Endothelial cell (in vitro differentiated cells): ENCODE data around the gene CIBAR2. TPM values are rescaled to one million over a fixed set of nuclear protein-coding genes. Genes with fewer than 3 reads are reported as not detected.

Source experiments
- DNase-seq: peaks from one replicate; pipeline ENCODE4 v3.0.0; 2021; ENCODE audit warnings: low spot score
- H3K27ac Mint-ChIP-seq: one replicate; pipeline ENCODE4 v1.8.0; 2021; ENCODE audit warnings: mixed read lengths, inconsistent platforms; ENCODE audit not compliant: unreplicated experiment
- H3K27me3 Mint-ChIP-seq: one replicate; pipeline ENCODE4 v1.8.0; 2021; ENCODE audit warnings: mild to moderate bottlenecking, moderate library complexity, mixed read lengths, inconsistent platforms; ENCODE audit not compliant: unreplicated experiment
- H3K36me3 Mint-ChIP-seq: one replicate; pipeline ENCODE4 v1.8.0; 2021; ENCODE audit warnings: mild to moderate bottlenecking, low read depth, mixed read lengths, inconsistent platforms; ENCODE audit not compliant: unreplicated experiment
- H3K4me1 Mint-ChIP-seq: one replicate; pipeline ENCODE4 v1.8.0; 2021; ENCODE audit warnings: mild to moderate bottlenecking, mixed read lengths, inconsistent platforms; ENCODE audit not compliant: unreplicated experiment
- H3K4me3 Mint-ChIP-seq: one replicate; pipeline ENCODE4 v1.8.0; 2021; ENCODE audit warnings: mild to moderate bottlenecking, mixed read lengths, inconsistent platforms; ENCODE audit not compliant: unreplicated experiment
- H3K9me3 Mint-ChIP-seq: one replicate; pipeline ENCODE4 v1.8.0; 2021; ENCODE audit warnings: mixed read lengths, inconsistent platforms; ENCODE audit not compliant: unreplicated experiment
- total RNA-seq: library from RNA; stranded (reverse); fragmentation: NEBNext Ultra II Directional; extraction: Animal tissue kit (Norgen Biotek cat#: 25700); gene quantifications from one replicate; pipeline ENCODE4 v1.2.1, GENCODE V29; 2021; ENCODE audit not compliant: unreplicated experiment
- TF ChIP-seq, protein P1 (sequence below): fragments of 200-600 bp; sonication (generic); IDR thresholded peaks from one replicate; pipeline ENCODE4 v1.5.0; 2021; ENCODE audit warnings: antibody characterized with exemption; ENCODE audit not compliant: unreplicated experiment

The CIBAR2 gene
- total RNA-seq, 1 donor from 2014 or later, result not detected

DNA sequence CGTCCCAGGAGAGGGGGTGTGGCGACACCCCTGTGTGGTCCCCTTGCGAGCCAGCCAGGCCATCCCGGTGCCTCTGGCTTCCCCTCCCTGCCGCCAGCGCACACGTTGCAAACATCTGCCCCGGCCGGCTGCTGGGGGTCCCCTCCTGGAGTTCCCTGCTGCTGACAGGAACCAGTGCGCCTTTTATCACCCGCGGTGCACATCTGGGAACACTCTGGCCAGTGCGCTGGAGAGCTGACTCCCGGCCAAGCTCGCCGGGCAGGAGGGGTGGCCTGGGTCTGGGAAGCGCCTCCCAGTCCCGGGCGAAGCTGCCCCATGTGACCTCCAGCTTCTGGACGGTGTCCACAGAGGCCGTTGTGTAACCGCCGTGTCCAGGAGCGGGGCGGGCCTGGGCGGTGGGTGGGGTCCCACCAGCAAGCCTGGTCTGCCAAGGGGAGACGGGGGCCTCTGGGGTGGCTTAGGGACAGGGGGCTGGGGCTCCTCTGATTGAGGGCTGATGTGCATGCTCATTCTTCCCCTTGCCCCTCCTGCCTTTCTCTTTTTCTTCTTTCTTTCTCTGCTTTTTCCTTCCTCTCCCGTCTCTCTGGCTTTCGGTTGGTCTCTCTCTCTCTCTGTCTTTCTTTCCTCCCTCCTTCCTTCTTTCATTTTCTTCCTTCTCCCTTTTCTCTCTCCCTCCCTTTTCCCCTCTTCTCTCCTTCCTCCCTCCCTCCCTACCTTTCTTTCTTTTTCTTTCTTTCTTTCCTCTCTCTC, 25.2 kb upstream of the CIBAR2 start:
- H3K27me3 Mint-ChIP-seq, result peaks cover 11% of the 10 kb centered on the region
- H3K36me3 Mint-ChIP-seq, result peaks cover 8% of the 10 kb centered on the region
- TF ChIP-seq, protein P1, sequence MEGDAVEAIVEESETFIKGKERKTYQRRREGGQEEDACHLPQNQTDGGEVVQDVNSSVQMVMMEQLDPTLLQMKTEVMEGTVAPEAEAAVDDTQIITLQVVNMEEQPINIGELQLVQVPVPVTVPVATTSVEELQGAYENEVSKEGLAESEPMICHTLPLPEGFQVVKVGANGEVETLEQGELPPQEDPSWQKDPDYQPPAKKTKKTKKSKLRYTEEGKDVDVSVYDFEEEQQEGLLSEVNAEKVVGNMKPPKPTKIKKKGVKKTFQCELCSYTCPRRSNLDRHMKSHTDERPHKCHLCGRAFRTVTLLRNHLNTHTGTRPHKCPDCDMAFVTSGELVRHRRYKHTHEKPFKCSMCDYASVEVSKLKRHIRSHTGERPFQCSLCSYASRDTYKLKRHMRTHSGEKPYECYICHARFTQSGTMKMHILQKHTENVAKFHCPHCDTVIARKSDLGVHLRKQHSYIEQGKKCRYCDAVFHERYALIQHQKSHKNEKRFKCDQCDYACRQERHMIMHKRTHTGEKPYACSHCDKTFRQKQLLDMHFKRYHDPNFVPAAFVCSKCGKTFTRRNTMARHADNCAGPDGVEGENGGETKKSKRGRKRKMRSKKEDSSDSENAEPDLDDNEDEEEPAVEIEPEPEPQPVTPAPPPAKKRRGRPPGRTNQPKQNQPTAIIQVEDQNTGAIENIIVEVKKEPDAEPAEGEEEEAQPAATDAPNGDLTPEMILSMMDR, result no peak
- no peak overlapping the region for H3K4me3 Mint-ChIP-seq
- no peak for DNase-seq
- no peaks in the 10 kb centered on the region for H3K9me3 Mint-ChIP-seq
- H3K4me1 Mint-ChIP-seq, result peaks cover 35% of the 10 kb centered on the region
- H3K27ac Mint-ChIP-seq, result no peak overlapping the region

DNA sequence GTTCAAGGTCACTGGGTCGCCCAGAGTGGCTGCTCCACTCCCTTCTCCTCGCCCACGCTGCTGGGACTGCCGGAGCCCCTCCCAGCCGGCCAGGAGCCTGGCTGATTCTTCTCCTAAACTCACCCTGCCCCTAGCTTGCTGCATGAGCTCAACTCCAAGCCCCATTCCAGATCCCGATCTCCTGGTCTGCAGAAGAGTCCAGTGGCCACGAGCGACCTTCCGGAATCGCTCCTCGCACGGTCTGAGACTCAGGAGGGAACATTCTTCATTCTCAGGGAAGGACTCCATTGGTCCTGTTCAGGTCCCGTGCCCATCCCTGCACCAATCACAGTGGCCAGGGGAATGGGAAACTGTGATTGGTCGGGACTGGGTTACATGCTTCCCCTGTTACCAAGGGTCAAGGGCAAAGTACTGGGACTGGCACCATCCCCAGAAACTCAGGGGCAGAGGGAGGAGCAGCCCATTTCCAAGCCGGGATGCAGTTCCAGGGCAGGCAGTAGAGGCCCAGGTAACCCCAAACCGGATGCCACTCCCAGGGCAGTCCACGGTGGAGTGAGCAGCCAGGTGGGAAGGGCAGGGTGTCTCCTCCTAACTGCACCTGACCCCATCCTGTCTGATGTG, 24.5 kb upstream of the CIBAR2 start:
- H3K4me3 Mint-ChIP-seq, result no peak overlapping the region
- H3K36me3 Mint-ChIP-seq, result peaks cover 8% of the 10 kb centered on the region
- no peak for DNase-seq
- H3K9me3 Mint-ChIP-seq, result no peaks in the 10 kb centered on the region
- peaks cover 32% of the 10 kb centered on the region for H3K4me1 Mint-ChIP-seq
- peaks cover 11% of the 10 kb centered on the region for H3K27me3 Mint-ChIP-seq
- TF ChIP-seq, protein P1, result no peak
- no peak overlapping the region for H3K27ac Mint-ChIP-seq

DNA sequence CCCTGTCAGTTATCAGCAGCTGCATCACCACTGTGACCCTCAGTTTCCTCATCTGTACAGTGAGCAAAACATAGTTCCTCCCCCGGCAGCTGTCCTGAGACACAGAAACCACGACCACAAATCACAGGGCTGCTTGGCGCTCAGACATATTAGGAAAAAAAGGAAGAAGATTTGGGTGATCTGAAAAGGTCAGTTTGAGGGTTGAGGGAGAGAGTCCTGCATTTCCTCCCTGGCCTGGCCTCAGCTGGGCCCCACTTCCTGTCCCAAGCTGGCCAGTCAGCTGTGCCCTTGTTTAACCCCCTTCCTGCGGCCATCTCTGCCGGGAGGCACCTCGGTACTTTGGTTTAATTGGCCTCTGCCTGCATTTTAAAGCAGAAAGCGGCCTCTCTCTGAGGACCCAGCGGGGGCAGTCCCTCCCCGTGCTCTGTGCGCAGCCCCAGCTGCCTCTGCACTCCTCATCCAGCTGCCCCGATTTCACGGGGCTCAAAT, 24.0 kb upstream of the CIBAR2 start:
- no peak overlapping the region for H3K27ac Mint-ChIP-seq
- peaks cover 27% of the 10 kb centered on the region for H3K4me1 Mint-ChIP-seq
- peaks cover 8% of the 10 kb centered on the region for H3K36me3 Mint-ChIP-seq
- H3K4me3 Mint-ChIP-seq, result no peak overlapping the region
- H3K27me3 Mint-ChIP-seq, result peaks cover 11% of the 10 kb centered on the region
- DNase-seq, result no peak
- TF ChIP-seq, protein P1, result no peak
- no peaks in the 10 kb centered on the region for H3K9me3 Mint-ChIP-seq

DNA sequence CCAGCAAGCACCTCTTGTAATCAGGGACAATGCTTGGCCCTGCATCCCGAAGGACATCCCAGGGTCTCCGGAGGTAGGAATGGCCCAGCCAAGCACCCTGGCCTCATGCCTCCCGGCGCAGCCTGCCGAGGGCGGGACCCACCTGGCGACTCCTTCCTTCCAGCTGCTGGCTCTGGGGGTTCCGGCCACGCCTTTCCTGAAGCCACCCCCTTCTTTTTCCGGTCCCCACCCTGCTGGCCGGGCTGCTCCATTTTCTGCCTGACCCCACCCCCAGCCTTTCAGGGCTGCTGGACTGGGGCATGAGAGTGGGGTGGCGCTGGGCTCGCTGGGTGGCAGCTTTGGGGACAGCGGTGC, 22.5 kb upstream of the CIBAR2 start:
- no peaks in the 10 kb centered on the region for H3K9me3 Mint-ChIP-seq
- H3K4me3 Mint-ChIP-seq, result no peak overlapping the region
- peaks cover 8% of the 10 kb centered on the region for H3K36me3 Mint-ChIP-seq
- TF ChIP-seq, protein P1, result no peak
- no peak for DNase-seq
- H3K27ac Mint-ChIP-seq, result no peak overlapping the region
- peaks cover 10% of the 10 kb centered on the region for H3K27me3 Mint-ChIP-seq
- H3K4me1 Mint-ChIP-seq, result peaks cover 35% of the 10 kb centered on the region
